Duodenal mucosa (tissue), 2 donors: Measurements from ENCODE around the gene C1GALT1.

Source experiments
- H3K27ac ChIP-seq: one replicate; pipeline ENCODE4 v1.7.0; 2013; ENCODE audit warnings: low read depth, low read length
- H3K27me3 ChIP-seq, 2 donors: one replicate each; pipeline ENCODE4 v1.7.0; 2013; ENCODE audit warnings: low read length in 2 of 2, control low read depth in 1 of 2; ENCODE audit not compliant: insufficient read depth in 2 of 2, control insufficient read depth in 1 of 2
- H3K36me3 ChIP-seq, 2 donors: one replicate each; pipeline ENCODE4 v1.7.0; 2013; ENCODE audit warnings: low read length in 2 of 2, control low read depth in 1 of 2; ENCODE audit not compliant: insufficient read depth in 2 of 2, control insufficient read depth in 1 of 2
- H3K4me1 ChIP-seq, 2 donors: one replicate each; pipeline ENCODE4 v1.7.0; 2013; ENCODE audit warnings: low read length in 2 of 2, control low read depth in 1 of 2; ENCODE audit not compliant: insufficient read depth in 2 of 2, control insufficient read depth in 1 of 2
- H3K4me3 ChIP-seq, 2 donors: one replicate each; pipeline ENCODE4 v1.7.0; 2013; ENCODE audit warnings: low read length in 2 of 2, low read depth in 1 of 2
- H3K9ac ChIP-seq, 2 donors: one replicate each; pipeline ENCODE4 v1.7.0; 2013; ENCODE audit warnings: low read length in 2 of 2, low read depth in 1 of 2
- H3K9me3 ChIP-seq, 2 donors: one replicate each; pipeline ENCODE4 v1.7.0; 2013; ENCODE audit warnings: low read length in 2 of 2, control low read depth in 1 of 2; ENCODE audit not compliant: control insufficient read depth in 1 of 2

C1GALT1 gene

DNA sequence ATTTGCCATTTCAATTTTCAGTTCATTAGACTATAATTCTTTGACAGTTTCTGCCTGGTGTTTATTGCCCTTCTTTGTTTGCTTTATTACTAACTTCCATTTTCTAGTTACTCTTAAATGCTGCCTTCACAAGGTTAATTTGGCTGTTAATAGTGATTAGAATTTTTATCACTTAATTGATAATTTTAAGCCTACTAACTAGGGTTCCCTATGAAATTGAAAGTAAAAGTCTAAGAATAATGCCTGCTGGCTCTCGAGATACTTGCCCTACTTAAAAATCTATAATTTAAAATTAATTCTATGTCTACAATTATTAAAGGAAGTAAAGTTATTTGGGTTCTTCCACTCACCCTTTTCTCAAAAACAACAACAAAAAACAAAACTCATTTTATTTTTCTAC, 65.3 kb downstream of the C1GALT1 start:
- Histone ChIP-seq H3K36me3 (peaks cover 0 to 4% of the 10 kb centered on the region in 2 donors), H3K27me3 (no peaks in the 10 kb centered on the region), H3K4me3 (peak overlapping the region in 1 of 2 donors; percentile 0)

DNA sequence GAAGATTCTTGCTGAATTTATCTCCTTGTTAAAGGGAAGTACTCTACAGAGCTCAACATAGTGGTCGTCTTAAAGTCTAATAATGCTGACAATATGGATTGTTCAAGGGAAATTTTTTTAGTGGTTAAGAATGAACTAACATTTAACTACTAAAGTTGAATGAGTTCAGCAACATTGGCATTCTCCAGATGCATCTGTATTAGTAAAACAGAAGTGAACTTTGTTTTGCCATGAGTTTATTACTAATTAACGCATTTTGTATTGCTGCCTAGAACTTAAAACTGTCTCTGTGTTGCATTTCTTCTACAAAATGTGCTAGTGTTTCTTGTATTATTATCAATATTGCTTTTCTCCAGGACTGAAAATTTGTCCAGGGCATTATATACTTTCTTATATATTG, 67.5 kb downstream of the C1GALT1 start:
- Histone ChIP-seq H3K4me1 (peaks cover 0 to 28% of the 10 kb centered on the region in 2 donors), H3K9me3 (no peaks in the 10 kb centered on the region), H3K36me3 (no peaks in the 10 kb centered on the region), H3K27ac (no peak overlapping the region), H3K4me3 (no peak overlapping the region), H3K27me3 (no peaks in the 10 kb centered on the region), H3K9ac (no peak overlapping the region)

More for the DNA sequence above, 65.3 kb downstream of the C1GALT1 start:
- H3K9me3 ChIP-seq = no peaks in the 10 kb centered on the region
- H3K4me1 ChIP-seq = peaks cover 0 to 26% of the 10 kb centered on the region in 2 donors
- H3K27ac ChIP-seq = no peak overlapping the region
- H3K9ac ChIP-seq = no peak overlapping the region

DNA sequence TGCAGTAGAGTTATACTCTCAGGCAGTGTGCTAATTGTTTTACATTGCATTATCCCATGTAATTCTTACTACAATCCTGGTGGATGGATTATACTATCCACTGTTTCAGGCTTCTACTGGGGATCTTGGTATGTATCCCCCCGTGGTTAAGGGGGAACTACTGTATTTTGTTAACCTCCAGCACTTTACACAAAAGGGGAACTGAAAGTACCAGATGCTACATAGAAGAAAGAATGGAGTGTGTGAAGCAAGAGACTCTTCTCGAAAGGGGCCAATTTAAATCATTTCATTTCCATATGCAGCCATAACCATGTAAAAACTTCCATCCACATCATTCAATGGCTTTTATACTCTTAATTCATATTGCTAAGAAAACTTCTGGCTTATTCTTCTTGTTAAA, 69.4 kb downstream of the C1GALT1 start:
- no peaks in the 10 kb centered on the region for H3K27me3 ChIP-seq
- no peaks in the 10 kb centered on the region for H3K9me3 ChIP-seq
- H3K27ac ChIP-seq = no peak overlapping the region
- H3K36me3 ChIP-seq = no peaks in the 10 kb centered on the region
- H3K4me1 ChIP-seq = peaks cover 1 to 35% of the 10 kb centered on the region in 2 donors
- H3K4me3 ChIP-seq = no peak overlapping the region
- no peak overlapping the region for H3K9ac ChIP-seq

DNA sequence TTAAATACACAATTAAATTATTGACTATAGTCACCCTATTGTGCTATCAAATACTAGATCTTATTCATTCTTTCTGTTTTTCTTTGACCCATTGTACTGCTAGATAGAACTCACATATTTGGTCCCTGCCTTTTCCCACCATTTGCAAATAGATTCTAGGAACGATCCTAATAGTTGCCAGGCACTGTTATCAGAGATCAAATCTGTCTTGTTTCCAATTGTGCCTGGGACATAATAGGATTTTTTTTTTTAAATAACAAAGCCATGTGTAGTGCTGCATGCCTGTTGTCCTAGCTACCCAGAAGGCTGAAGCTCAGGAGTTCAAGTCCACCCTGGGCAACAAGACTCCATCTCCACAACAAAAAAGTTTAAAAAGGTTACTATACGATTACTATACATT, 72.0 kb downstream of the C1GALT1 start:
- peaks cover 20 to 39% of the 10 kb centered on the region in 2 donors for H3K4me1 ChIP-seq
- H3K27me3 ChIP-seq = no peaks in the 10 kb centered on the region
- no peak overlapping the region for H3K27ac ChIP-seq
- H3K9me3 ChIP-seq = no peaks in the 10 kb centered on the region
- no peak overlapping the region for H3K9ac ChIP-seq
- H3K4me3 ChIP-seq = no peak overlapping the region
- H3K36me3 ChIP-seq = no peaks in the 10 kb centered on the region

DNA sequence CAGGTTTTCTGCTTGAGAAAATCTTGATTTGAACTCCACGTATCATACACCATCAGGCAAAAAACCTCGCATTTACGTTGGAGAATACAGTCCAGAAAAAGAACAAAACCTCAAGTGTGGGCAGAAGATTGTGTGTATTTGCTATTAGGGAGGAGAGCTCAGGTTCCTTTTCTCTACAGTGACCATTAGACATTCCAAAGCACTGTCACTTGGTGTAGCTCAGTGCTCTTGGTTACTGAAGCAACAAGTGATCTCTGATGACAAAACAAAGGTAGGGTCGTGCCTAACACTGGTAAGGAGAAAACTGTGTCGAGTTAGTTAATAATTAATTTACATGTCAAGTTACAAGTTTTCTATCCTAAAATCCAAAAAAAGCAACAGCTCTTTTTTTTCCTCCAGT, 72.6 kb downstream of the C1GALT1 start:
- Histone ChIP-seq H3K9me3 (no peaks in the 10 kb centered on the region), H3K27me3 (no peaks in the 10 kb centered on the region), H3K9ac (no peak overlapping the region), H3K4me1 (peaks cover 20 to 34% of the 10 kb centered on the region in 2 donors), H3K4me3 (no peak overlapping the region), H3K36me3 (no peaks in the 10 kb centered on the region), H3K27ac (no peak overlapping the region)

DNA sequence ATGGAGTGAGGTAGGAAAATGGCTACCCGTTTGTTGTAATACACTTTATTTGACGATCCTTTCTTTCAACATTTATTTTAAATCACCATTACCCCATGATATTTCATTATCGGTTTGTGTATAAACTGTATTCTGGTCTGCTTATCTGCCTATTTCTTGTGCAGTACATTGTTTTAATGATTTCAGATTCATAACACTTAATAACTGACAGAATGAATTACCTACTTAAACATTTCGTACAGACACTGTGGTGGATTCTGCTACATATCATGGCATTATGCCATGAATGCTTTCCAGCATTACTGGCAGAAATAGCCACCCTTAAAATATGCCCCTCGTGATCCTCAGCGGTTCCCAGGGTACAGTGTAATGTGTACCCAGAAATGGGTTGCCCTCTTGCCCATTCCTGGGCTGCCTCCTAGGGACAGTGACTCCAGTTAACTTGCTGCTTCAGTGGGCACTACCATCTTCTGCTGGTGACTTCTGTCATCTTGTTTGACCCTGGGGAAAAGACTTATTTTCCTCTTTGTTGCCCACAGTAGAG, 74.5 kb downstream of the C1GALT1 start:
- Histone ChIP-seq H3K9ac (no peak overlapping the region), H3K4me3 (no peak overlapping the region), H3K27ac (no peak overlapping the region), H3K27me3 (no peaks in the 10 kb centered on the region), H3K36me3 (no peaks in the 10 kb centered on the region), H3K4me1 (peaks cover 20 to 23% of the 10 kb centered on the region in 2 donors), H3K9me3 (peaks cover 0 to 4% of the 10 kb centered on the region in 2 donors)

DNA sequence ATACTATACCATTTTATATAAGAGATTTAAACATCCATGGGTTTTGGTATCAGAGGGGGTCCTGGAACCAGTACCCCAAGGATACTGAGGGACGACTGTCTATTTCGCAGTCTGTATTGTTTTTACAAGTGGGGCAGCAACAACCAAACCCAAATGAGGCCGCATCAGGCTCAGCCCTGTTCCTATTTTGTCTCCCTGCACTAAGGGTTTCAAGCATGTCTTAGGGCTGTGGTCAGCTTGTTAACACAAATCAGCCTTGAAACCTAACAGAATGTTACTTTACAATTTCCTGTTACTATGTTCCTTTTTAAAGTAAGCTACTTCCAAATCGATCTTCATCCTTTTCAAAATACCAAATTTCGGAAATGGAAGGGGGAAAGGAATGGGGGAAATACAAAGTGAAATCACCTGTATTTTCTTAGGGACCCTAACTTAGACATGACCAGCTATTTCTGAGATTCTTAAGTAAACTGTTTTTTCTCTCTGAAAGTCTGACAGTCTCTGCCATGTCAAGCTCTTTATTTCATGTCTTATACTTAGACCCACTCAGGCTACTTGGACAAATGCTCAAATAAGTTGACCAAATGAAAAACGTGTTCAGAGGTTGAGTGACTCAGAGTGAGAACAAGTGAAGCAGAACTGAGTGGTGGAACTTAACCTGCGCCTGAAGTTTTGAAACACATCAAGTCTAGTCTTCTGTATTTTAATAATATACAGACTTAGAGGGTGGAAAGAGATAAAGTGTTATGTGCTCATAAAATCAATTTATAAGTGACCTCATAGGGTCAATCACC, 75.8 kb downstream of the C1GALT1 start:
- H3K9ac ChIP-seq = no peak overlapping the region
- H3K36me3 ChIP-seq = no peaks in the 10 kb centered on the region
- no peak overlapping the region for H3K27ac ChIP-seq
- H3K9me3 ChIP-seq = peaks cover 0 to 4% of the 10 kb centered on the region in 2 donors
- H3K4me3 ChIP-seq = no peak overlapping the region
- H3K27me3 ChIP-seq = no peaks in the 10 kb centered on the region
- peaks cover 20 to 23% of the 10 kb centered on the region in 2 donors for H3K4me1 ChIP-seq

DNA sequence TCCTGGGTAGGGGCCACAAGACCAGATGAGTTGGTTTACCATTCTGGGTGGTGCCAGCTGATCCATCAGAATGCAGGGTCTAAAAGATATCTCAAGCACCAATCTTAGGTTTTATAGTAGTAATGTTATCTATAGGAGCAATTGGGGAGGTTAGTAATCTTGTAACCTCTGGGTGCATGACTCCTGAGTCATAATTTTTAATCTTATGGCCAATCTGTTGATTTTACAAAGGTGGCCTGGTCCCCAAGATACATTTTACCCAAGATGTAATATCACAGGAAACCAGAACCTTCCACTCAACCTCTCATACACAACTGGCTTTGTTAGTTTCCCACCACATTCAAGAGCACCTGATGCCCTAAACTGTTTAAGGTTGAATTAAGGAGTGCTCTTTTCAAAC, 79.5 kb downstream of the C1GALT1 start:
- Histone ChIP-seq H3K9ac (no peak overlapping the region), H3K27me3 (no peaks in the 10 kb centered on the region), H3K27ac (no peak overlapping the region), H3K36me3 (no peaks in the 10 kb centered on the region), H3K4me3 (no peak overlapping the region), H3K4me1 (peaks cover 13 to 18% of the 10 kb centered on the region in 2 donors), H3K9me3 (peaks cover 0 to 4% of the 10 kb centered on the region in 2 donors)

DNA sequence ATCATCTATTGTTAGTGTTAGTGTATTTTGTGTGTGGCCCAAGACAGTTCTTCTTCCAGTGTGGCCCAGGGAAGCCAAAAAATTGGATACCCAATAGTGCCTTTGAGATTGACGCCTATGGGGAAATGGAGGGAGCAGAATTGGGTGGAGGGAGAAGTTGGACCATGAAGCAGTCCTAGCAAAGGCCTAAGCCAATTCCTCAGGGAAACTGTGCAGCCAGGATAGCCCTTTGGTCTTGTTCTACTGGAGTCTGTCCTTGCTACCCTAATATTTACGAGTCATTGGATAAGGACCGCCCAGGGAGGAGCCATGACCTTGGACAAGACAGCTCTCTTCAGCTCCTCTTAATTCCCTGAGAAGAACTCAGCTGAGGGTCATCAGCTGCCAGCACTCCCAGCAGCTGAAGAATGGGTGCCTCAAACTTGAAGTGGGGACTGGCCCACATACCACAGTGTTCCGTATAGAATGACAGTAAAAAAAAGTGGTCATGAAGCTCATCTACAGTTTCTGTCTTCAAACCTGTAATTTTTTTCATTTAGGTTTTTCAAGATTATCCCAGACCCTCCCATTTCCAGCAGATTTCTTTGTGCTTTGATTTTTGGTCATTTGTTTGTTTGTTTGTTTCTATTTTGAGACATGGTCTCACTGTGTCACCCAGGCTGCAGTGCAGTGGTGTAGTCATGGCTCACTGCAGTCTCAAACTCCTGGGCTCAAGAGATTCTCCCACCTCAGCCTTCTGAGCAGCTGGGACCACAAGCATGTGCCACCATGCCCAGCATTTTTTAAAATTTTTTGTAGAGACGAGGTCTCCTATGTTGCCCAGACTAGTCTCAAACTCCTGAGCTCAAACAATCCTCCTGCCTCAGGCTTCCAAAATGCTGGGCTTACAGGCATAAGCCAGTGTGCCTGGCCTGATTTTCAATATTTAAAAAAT, 81.2 kb downstream of the C1GALT1 start:
- Histone ChIP-seq H3K4me1 (peaks cover 0 to under 1% of the 10 kb centered on the region in 2 donors), H3K36me3 (no peaks in the 10 kb centered on the region), H3K27me3 (no peaks in the 10 kb centered on the region), H3K9ac (no peak overlapping the region), H3K9me3 (peaks cover 0 to 4% of the 10 kb centered on the region in 2 donors), H3K4me3 (no peak overlapping the region), H3K27ac (no peak overlapping the region)
